Osteocyte (in vitro differentiated cells): ENCODE data around the gene CCDC71. TPM values are rescaled to one million over a fixed set of nuclear protein-coding genes. Genes with fewer than 3 reads are reported as not detected.

ENCODE experiments used
- DNase-seq: peaks from one replicate; pipeline ENCODE4 v3.0.0; 2021; ENCODE audit warnings: mixed read lengths; ENCODE audit not compliant: unreplicated experiment; ENCODE audit errors: extremely low spot score
- H3K27ac Mint-ChIP-seq: one replicate; pipeline ENCODE4 v1.8.0; 2021; ENCODE audit warnings: mild to moderate bottlenecking, mixed read lengths; ENCODE audit not compliant: unreplicated experiment
- H3K27me3 Mint-ChIP-seq: one replicate; pipeline ENCODE4 v1.8.0; 2021; ENCODE audit warnings: mixed read lengths; ENCODE audit not compliant: unreplicated experiment
- H3K36me3 Mint-ChIP-seq: one replicate; pipeline ENCODE4 v1.8.0; 2021; ENCODE audit warnings: mixed read lengths; ENCODE audit not compliant: unreplicated experiment
- H3K4me1 Mint-ChIP-seq: one replicate; pipeline ENCODE4 v1.8.0; 2021; ENCODE audit warnings: mixed read lengths; ENCODE audit not compliant: unreplicated experiment
- H3K4me3 Mint-ChIP-seq: one replicate; pipeline ENCODE4 v1.8.0; 2021; ENCODE audit warnings: mild to moderate bottlenecking, moderate library complexity, mixed read lengths; ENCODE audit not compliant: unreplicated experiment
- H3K9me3 Mint-ChIP-seq: one replicate; pipeline ENCODE4 v1.8.0; 2021; ENCODE audit warnings: mixed read lengths; ENCODE audit not compliant: unreplicated experiment
- CTCF ChIP-seq: fragments of 200-600 bp; sonication (generic); IDR thresholded peaks from 2 replicates; pipeline ENCODE4 v1.5.0; 2021; ENCODE audit warnings: antibody characterized with exemption, mild to moderate bottlenecking, moderate library complexity
- total RNA-seq: library from RNA; stranded (reverse); gene quantifications from 2 replicates; pipeline ENCODE4 v1.2.1, GENCODE V29; 2021

The CCDC71 gene
- total RNA-seq, 1 donor from 2014 or later: 24.9 TPM

DNA sequence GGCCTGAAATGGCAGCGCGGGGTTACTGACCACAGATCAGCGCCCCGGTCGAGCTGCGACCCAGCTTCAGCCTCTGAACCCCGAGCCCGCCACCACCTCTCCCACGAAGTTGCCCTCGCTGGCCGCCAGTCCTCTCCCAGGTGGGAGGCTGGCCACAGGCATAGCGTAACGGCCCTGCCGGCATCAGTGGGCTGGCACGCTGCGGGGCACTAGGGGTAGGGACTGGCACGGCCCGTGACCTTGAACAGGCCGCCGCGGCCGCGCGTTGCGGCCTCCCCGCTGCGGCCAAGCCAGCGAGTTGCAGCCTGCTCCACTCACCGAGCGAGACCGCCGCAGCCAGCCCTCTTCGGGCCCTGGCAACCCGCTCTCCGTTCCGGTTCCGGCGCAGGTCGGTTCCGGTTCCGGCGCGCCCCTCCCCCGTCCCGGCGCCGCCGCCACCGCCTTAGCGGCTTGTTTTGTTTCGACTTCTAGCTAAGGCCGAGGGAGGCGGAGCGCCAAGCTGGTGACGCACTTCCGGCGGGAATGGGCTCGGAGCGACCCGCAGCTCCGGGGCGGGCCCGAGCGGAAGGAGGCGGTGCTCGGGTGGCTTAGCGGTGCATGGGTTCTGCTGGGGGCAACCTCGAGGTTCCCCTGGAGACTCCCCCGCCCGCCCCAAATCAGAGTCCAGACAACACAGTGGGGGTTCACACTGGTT, 45.5 kb downstream of the CCDC71 start, which contains the start of gene USP19:
TSS of gene USP19 (minus strand) at position 386 of the 694 bp plus-strand sequence. CDS start 1,678 bp downstream, outside the sequence.
- Mint-ChIP-seq H3K27me3 (no peaks in the 10 kb centered on the region), H3K4me1 (peaks cover 10% of the 10 kb centered on the region), H3K27ac (peak within 1 kb of the TSS; percentile 88), H3K9me3 (no peaks in the 10 kb centered on the region), H3K4me3 (peak within 1 kb of the TSS; percentile 79), H3K36me3 (peaks cover 32% of the 10 kb centered on the region)
- no peak for TF ChIP-seq CTCF
- peak; percentile 95 for DNase-seq

DNA sequence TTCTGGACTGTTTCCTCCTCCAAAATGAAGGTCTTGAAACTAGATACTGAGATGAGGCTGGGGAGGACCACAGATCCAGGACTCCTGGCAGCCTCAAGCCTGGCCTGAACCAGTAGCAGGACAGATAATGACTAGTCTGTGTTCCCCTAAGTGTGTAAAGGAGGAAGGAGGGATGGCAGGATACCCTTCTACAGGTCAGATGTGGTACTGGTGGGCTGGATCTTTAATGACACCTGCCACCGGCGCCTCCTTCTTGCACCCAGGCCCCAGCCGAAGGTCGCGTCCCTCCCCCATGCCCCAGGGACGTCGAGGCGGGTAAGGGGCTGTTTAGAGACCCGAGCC, 46.1 kb downstream of the CCDC71 start:
- H3K4me1 Mint-ChIP-seq: peaks cover 10% of the 10 kb centered on the region
- TF ChIP-seq CTCF: no peak
- peaks cover 33% of the 10 kb centered on the region for H3K36me3 Mint-ChIP-seq
- H3K27me3 Mint-ChIP-seq: no peaks in the 10 kb centered on the region
- no peak for DNase-seq
- peak overlapping the region; percentile 88 for H3K27ac Mint-ChIP-seq
- peak overlapping the region; percentile 79 for H3K4me3 Mint-ChIP-seq
- no peaks in the 10 kb centered on the region for H3K9me3 Mint-ChIP-seq

- no peak for TF ChIP-seq CTCF
- peaks cover 36% of the 10 kb centered on the region for H3K36me3 Mint-ChIP-seq
- H3K4me1 Mint-ChIP-seq: peaks cover 10% of the 10 kb centered on the region
- H3K27me3 Mint-ChIP-seq: no peaks in the 10 kb centered on the region
- no peak for DNase-seq
- H3K27ac Mint-ChIP-seq: peak overlapping the region; percentile 88
- H3K4me3 Mint-ChIP-seq: peak overlapping the region; percentile 79
- no peaks in the 10 kb centered on the region for H3K9me3 Mint-ChIP-seq
These were observed 46.7 kb downstream of the CCDC71 start for GRCh38 chr3:49119439-49119838.

GRCh38 chr3:49119036-49119435, 47.1 kb downstream of the CCDC71 start:
- Mint-ChIP-seq H3K27me3 (no peaks in the 10 kb centered on the region), H3K36me3 (peaks cover 38% of the 10 kb centered on the region), H3K4me3 (peak overlapping the region; percentile 79), H3K4me1 (peaks cover 10% of the 10 kb centered on the region), H3K9me3 (no peaks in the 10 kb centered on the region), H3K27ac (no peak overlapping the region)
- no peak for DNase-seq
- no peak for TF ChIP-seq CTCF

Other genes with a start within 250 kb of the CCDC71 start
- gene ARIH2, start 247.5 kb downstream of the CCDC71 start, total RNA-seq: 82.5 and 97.2 TPM in 2 replicates
- 31.3 and 35.6 TPM in 2 replicates for gene P4HTM, start 176.1 kb downstream of the CCDC71 start, total RNA-seq
- 211 and 236 TPM in 2 replicates for gene WDR6, start 158.9 kb downstream of the CCDC71 start, total RNA-seq
- 22.8 and 25.3 TPM in 2 replicates for gene DALRD3, start 147.8 kb downstream of the CCDC71 start, total RNA-seq
- 69.1 and 69.4 TPM in 2 replicates for gene NDUFAF3, start 144.2 kb downstream of the CCDC71 start, total RNA-seq
- gene IMPDH2, start 136.9 kb downstream of the CCDC71 start, total RNA-seq: 202 and 203 TPM in 2 replicates
- gene QRICH1, start 72.3 kb downstream of the CCDC71 start, total RNA-seq: 92.9 and 104 TPM in 2 replicates
- 252 and 266 TPM in 2 replicates for gene QARS1, start 61.6 kb downstream of the CCDC71 start, total RNA-seq
- 75.7 and 75.9 TPM in 2 replicates for gene USP19, start 45.5 kb downstream of the CCDC71 start, total RNA-seq
- gene LAMB2, start 33.3 kb downstream of the CCDC71 start, total RNA-seq: 721 and 811 TPM in 2 replicates
- 17.9 and 20.4 TPM in 2 replicates for gene KLHDC8B, start 5.3 kb upstream of the CCDC71 start, total RNA-seq
- 8.4 and 9.4 TPM in 2 replicates for gene C3orf62, start 110.9 kb upstream of the CCDC71 start, total RNA-seq
- gene USP4, start 173.7 kb upstream of the CCDC71 start, total RNA-seq: 42.9 and 44.3 TPM in 2 replicates
- 91.6 and 98.9 TPM in 2 replicates for gene GPX1, start 192.0 kb upstream of the CCDC71 start, total RNA-seq
- 574 and 607 TPM in 2 replicates for gene RHOA, start 245.6 kb upstream of the CCDC71 start, total RNA-seq
- 34.7 and 36.4 TPM in 2 replicates for gene TCTA, start 246.1 kb upstream of the CCDC71 start, total RNA-seq